GM21576 (cell line): ENCODE data around the gene PABPN1L.
"Not testable (repeated sequence)": the region's sequence is repeated elsewhere in the genome, so short reads cannot be mapped to it uniquely, and the experiment has no call there.

Experiments used
- ATAC-seq: cut with Tn5 transposase; IDR thresholded peaks from one replicate; pipeline ENCODE4 v1.9.1; 2021; ENCODE audit warnings: mild to moderate bottlenecking, moderate library complexity; ENCODE audit not compliant: unreplicated experiment

The PABPN1L gene

GRCh38 chr16:88901718-88902337 lies 35.4 kb upstream of the PABPN1L start:
- no peak for ATAC-seq

GRCh38 chr16:88900662-88901052 lies 34.2 kb upstream of the PABPN1L start:
- no peak for ATAC-seq

- no peak for ATAC-seq
Observed at GRCh38 chr16:88899901-88900661, 33.6 kb upstream of the PABPN1L start.

- no peak for ATAC-seq
Observed at GRCh38 chr16:88897696-88898425, 31.4 kb upstream of the PABPN1L start.

DNA sequence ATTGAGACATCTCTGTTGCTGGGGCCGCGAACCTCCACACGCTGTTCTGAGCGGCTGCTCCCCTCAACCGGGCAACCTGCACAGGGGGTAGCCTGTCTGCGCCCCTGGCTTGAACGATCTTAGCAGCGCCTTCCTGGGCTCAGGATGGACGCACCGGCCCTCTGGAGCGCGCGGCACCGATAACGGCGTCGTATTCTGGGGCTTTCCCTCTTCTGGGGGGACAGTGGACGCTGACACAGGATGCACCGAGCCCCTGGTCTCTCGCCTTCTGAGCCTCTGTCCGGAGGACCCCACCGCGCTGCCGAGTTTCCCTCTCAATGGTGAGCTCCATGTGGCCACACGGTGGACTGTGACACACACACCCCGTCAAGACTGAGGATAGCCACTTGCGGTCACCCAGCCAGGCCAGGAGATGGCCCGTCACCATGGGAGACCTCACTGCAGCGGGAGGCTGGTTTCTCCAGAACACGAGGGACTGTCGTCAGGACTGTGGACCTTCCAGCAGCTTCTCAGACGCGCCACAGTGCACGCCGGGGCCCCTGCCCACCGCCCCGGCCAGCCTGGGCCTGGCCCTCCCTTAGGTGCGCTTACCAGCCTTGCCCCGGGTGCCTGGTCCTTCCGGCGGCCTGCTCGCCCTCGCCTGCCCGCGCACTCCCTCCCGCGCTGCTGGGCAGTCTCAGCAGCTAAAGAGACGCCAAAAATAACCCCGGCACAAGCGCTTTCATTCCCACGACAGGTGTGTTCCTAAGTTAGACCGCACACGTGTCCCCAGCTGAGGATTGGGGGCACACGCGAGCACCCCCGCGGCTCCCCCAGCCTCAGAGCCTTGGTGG lies 30.0 kb upstream of the PABPN1L start:
- ATAC-seq, result no peak

DNA sequence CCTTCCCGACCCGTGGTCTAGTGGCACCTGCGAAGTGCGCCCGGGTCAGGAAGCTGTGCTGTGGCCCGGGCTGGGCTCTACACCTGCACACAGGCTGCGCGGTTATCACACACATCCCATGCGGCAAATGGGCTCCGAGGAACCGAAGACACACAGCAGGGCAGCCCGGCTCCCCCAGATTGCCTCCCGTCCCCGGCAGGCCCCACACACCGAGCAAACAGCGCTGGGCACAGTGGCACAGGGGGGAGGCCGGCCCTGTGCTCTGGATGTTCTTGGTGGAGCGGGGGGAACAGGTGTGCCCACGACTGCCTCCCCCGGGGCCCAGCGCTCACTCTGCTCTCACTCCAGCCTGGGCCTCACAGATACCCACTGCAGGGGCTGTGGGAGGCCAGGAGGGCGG lies 28.9 kb upstream of the PABPN1L start:
- no peak for ATAC-seq

DNA sequence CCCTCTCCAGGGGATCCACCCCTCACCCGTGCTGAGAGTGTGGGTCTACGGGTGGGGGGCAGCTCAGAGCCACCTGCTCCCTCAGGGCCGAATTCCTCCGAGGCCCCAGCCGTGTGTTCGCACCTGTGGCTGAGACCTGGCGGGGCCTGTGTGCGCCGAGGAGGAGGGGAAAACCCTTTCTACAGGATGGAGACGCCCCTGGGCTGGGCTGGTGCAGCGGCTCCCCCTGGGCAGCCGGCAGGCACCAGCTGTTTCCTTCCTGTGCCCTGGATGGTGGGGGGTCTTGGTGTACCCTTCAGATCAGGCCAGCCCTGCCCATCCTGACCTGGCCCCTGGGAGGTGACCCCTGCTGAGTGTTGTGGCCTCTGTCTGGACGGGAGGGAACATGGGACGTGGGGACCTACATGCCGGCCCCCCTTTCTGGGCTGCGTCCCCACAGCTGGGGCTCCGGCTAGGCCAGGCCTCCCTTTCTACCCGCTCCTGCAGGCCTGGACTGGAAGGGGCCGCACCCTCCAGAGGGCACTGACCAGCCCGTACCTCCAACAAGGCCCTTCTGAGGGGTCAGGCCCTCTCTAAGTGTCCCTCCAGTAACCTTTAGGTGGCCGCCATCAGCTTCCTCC lies 28.3 kb upstream of the PABPN1L start:
- ATAC-seq, result no peak

DNA sequence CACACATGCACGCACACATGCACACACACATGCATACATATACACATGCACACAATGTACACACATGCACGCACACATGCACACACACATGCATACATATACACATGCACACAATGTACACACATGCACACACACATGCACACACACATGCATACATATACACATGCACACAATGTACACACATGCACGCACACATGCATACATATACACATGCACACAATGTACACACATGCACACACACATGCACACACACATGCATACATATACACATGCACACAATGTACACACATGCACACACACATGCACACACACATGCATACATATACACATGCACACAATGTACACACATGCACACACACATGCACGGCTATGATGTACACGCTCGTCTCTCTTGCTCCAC lies 27.8 kb upstream of the PABPN1L start:
- not testable (repeated sequence) for ATAC-seq

DNA sequence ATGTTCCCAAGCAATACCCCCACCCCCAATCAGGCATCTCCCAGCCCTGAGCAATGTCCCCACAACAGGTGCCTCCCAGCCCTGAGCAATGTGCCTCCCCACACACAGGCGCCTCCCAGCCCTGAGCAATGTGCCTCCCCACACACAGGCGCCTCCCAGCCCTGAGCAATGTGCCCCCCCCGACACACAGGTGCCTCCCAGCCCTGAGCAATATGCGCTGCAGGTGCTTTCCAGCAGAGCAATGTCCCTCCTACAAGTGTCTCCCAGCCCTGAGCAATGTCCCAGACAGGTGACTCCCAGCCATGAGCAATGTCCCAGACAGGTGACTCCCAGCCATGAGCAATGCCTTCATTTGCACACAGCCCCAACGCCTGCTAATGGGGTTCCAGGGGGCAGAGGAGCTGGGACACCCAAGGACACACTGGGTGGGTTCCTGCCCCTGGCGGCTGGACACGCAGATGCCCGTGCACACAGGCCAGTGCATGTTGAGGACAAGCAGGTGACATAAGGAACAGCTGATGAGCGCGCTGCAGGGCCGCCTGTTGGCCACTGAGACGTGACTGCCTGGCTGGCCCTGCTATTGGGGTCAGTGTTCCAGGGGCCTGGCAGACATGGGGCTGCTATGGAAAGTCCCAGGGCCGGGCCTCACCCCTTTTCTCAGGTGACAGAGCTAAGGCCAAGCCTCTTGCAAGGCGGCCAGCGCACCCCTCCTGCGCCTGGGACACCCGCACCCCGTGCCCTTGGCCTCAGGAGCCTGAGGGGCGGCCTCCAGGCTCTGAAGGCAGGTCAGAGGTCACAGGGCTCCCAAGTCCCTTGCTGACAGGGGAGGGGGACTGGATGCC lies 26.9 kb upstream of the PABPN1L start:
- ATAC-seq, result no peak

DNA sequence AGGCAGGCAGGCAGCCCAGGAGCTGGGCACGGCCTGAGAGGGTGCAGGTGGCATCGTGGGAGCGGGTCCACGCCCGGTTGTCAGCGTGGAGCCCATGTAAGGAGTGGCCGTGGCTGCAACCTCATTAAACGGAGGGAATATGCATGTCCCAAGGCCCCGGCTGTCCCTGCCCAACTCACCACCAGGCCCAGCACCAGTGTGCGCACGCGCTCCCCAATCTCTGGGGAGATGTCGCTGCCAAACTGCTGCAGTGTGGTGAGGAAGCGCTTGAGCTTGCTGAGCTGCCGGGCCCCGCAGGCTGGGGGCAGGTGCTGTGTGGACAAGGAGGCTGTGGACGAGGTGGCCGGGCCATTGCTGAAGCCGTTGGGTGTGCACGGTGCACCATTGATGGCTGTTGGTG lies 25.6 kb upstream of the PABPN1L start:
- ATAC-seq, result no peak

DNA sequence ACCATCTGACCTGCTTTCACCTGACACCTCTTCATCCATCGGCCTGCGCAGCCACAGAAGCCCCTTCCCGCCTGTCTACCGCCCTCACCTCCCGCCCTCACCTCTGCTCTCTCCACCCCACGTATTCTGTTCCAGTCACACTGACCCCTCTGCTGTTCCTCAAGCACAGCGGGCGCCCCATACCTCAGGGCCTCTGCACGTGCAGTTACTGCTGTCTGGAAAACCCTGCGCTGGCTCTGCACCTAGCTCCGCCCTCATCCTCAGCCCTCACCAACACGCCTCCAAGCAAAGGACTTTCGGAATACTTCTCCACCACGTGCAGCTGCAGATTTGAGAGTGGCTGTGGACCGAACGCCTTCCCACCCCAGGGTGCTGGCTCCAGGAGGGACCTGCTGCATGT lies 24.6 kb upstream of the PABPN1L start:
- no peak for ATAC-seq

DNA sequence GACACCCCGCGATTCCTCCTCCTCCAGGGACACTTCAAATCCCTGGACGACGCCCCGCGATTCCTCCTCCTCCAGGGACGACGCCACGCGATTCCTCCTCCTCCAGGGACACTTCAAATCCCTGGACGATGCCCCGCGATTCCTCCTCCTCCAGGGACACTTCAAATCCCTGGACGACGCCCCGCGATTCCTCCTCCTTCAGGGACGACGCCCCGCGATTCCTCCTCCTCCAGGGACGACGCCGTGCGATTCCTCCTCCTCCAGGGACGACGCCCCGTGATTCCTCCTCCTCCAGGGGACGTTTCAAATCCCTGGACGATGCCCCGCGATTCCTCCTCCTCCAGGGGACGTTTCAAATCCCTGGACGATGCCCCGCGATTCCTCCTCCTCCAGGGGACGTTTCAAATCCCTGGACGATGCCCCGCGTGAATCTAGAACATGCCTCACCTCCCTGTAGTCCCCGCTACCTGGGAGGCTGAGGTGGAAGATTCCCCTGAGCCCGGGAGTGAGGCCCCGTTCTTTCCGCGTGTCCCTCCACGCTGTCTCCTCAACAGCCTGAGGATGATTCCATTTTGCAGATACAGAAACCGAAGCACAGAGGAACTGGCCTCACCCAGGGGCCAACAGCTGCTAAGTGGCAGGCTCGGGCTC lies 23.4 kb upstream of the PABPN1L start:
- ATAC-seq, result not testable (repeated sequence)

DNA sequence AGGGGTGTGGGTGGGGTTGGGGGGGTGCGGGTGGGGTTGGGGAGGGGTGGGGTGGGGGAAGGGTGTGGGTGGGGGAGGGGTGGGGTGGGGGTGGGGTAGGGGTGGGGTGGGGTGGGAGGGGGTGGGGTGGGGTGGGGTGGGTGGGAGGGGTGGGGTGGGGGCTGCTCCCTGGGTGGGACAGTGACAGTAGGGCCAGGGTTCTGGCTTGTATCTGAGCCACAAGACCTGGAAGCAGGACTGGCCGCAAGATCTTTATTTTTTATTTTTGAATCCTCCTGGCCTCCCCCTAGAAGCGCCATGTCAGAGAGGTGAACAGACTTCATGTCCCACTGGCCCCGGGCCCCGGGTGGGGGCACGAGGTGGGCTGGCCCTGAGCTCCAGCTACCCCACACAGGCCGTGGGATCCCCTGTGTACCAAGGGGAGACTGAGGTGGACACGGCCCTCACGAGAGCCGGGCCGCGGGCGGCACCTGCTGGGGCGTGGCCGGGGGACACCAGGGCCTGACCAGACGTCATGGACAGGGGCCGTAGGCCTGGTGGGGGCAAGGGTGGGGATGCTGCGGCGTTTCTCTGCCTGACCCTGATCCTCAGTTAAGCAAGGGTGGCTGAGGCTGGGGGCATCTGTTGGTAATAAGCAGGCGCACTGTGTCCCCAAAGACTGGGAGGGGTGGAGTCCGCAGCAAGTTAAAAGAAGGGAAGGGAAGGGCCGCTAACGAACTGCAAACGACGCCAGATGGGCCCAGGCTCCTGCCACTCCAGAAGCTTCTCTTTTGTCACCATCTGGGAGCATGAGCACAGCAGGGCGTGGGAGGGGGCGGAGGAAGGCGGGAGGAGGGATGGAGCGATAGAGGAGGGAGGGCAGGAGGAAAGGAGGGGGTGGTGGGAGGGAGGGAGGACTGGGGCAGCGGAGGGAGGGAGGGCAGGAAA lies 22.3 kb upstream of the PABPN1L start:
- no peak for ATAC-seq

DNA sequence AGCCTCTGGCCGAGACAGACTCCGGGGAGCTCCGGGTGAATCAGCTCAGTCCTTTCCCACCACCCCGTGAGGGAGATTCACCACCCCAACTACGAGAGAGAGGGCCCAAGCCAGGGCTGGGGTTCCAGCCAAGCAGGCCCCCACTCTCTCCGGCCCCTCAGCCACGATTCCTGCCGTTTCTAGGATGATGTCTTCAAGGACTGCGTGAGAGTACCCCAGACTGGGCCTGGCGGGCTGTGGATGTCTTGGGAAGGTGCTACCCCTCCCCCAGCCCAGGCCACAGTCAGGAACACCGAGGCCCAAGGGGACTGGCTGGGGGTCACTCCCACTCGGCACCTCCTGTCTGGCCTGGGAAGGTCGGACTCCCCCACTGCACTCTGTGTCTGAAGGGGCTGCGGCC lies 21.6 kb upstream of the PABPN1L start:
- no peak for ATAC-seq

- ATAC-seq, result no peak
Observed at GRCh38 chr16:88886845-88887521, 20.5 kb upstream of the PABPN1L start.

GRCh38 chr16:88886420-88886844 lies 20.0 kb upstream of the PABPN1L start:
- ATAC-seq, result no peak

DNA sequence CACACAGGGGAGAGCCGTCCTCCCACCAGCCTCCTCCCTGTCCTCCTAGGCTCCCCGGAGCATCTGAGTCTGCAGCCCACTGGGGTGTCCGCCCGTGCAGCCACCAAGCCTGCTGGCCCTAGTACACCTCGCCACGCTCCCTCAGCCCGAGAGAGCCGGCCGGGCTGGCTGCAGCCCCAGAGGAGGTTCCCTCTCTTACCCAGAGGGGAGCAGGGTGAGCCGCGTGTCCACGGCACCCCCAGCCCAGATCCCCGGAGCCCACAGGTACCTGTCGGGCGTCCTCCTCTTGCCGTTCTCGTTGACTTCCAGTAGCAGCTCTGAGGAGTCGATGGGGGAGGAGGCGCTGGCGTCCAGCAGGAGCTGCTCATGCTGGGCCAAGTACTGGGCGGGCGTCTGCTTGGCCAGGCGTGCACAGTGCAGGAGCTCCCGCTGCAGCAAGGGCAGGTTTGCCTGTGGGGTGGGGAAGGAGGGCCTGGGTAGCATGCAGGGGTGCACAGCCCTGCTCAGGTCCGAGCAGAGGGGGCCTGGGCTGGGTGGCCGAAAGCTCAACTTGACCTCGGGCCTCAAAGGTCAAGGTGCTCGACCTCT lies 19.3 kb upstream of the PABPN1L start:
- ATAC-seq, result no peak
